NCI-H1417 treated with DMSO at 0.1 percent for 48 hours (cell line): ENCODE results near the gene P2RY1.

Source experiments
- DNase-seq: peaks from one replicate; lab custom pipeline; 2025; lab: John Stamatoyannopoulos, UW

P2RY1 gene

GRCh38 chr3:152834776-152835600 lies at the start of gene P2RY1:
TSS of gene P2RY1 (plus strand) at chr3:152835131. CDS start at chr3:152835783, 652 bp downstream.
- peak; percentile 62 for DNase-seq

DNA sequence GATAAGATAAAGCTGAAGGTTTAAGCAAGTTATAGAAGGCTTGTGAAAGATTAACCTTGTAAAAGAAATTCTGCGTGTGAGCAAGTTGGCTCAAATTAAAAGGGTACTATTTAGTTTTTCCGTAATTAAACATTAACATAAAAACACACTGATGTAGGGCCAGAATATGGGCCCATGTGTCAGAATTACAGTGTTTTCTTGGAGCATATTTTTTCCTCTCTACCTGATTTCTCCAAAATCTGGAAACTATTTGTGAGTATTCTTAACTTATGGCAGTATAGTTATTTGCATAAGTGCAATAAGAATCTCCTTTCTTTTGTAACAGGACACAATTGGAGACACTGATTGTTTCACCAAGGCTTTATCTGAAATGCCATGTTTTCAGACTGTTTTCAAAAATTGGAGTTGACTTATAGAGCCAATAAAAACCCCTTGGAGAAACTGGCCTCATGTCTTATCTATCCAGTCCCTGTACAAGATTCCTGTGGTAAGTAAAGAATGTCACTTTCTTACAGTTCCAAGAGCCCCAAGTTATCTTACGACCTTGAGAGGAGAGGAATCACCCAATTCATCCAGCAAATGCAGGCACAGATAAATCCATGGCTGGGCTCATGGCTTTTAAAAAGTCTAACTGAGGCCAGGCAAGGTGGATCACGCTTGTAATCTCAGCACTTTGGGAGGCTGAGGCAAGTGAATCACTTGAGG lies 47.8 kb upstream of the P2RY1 start:
- DNase-seq, result no peak

DNA sequence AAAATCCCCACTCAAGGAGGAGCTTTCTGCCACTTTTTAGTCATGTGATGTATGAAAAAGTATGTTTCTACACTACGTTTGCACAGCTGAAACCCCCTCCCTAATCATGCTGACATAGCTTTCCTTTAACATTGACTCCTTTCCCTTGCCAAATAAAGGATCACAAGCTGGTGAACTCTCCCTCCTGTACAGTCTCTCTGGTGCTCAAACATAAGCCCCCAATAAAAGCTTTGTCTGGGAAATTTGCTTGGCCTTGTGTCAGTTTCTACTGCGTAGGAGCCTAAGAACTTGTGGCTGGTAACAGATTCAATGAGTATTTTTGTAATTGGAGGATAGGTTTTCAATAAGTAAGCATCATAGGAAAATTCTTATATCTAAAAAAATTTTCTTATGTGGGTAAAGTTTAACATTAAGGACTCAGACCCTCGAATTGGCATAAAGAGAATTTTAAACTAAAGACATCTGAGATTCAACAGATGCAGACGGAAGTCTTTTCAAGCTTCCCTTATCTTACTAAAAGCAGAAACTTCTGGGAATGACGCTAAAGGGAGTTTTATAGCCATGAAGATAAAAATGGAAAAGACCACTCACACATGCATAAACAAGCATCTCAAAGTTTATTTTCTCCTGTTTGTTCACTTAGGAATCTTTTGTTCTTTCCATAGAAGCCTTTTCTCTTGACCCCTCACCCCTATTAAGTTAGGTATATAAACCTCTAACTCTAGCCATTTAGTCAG lies 44.1 kb upstream of the P2RY1 start:
- no peak for DNase-seq

- DNase-seq, result no peak
Observed at GRCh38 chr3:152793969-152794368, 41.0 kb upstream of the P2RY1 start.

DNA sequence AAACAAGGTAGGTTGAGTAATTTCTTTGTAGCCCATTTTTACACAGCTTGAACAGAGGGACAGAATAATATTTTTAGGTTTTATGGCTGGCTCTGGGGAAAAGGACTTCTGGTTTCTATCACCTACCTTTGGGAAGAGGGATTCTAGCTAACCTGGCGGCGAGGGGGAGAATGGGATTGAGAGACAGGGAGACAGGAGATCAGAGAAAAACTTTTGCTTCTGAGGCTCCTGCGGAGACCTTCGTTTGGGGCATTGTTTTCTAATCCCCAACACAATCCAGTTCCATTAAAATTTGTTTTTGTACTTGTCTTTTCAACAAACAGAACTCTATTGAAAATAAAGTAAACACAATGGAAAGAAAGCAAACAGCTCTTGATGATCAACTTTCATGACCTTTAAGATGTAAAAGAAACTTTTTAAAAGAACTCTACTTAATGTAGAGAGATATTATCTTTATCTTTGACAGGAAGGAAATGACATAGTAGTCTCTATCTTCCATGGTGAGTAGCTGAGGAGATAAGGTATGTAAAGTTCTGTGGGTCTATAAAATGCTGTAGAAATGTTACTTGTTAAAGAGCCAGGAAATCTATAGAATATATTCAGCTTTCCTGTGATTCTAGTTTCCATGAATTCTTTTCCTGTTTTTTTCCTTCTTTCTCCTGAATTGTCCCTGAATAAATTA lies 37.0 kb upstream of the P2RY1 start:
- DNase-seq, result no peak

DNA sequence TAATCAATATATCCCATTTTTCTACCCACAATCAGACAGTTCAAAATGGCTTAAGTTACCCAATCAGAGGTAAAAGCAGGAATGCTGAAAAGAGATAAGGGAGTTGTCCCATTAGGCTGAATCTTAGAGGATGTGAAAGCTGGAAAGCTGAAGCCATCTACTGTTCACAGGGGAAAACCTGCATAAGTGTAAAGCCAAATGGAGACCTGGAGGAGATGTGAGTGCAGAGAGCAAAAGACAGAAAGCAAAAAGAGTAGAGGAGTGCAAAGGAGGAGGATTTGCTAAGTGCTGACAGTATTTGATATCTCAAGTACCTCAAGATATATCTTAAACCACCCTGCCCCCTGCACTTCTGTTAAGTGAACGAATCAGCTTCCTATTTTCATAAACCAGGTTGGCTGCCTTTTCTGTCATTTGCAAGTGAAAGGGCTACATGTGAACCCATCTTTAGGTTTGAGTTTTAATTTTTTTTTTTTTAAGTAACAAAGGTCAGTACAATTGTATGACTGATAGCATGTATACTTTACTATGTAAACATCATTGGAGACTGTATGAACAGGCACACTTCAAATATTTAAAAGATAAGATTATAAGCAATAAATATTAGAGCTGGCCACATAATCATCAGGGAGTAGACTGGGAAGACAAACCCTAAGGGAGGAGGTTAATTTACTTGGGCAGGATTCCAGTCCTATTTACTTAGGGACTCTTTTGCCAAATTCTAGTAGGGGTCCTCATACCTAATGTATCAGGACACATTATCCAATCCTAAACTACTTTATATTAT lies 22.8 kb upstream of the P2RY1 start:
- DNase-seq, result no peak

- no peak for DNase-seq
Observed at GRCh38 chr3:152817400-152817799, 17.5 kb upstream of the P2RY1 start.

DNA sequence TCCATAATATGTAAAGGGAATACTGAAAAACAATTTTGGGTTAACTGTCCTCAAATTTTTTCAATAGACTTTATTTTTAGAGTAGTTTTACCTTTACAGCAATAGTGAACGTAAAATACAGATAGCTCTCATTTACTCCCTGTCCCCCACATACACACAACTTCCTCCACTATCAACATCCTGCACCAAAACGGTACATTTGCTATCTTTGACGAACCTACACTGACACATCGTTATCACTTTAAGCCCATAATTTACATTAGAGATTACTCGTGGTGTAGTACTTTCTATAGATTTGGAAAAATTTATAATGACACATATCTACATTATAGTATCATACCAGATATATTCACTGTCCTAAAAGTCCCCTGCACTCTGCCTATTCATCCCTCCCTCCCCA lies 16.9 kb upstream of the P2RY1 start:
- DNase-seq, result no peak

DNA sequence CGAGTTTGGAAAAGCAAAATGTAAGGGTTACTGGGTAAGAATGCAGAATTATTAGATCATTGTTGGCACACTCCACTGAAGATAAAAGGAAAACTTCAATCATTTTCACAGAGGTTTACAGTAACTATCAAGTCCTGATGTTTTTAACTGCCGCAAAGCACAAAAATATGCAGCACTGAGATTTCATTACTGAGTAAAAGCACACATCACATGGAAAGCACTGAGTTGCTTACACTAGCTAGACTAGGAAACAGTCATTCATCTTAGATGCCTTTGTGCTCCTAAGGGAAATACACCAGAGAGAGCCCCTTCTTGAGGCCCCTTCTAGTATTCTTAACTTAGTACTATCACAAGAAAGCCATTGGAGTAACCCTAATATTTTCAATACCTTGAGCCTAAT lies 11.8 kb upstream of the P2RY1 start:
- no peak for DNase-seq

GRCh38 chr3:152823781-152824180 lies 11.2 kb upstream of the P2RY1 start:
- DNase-seq, result no peak

DNA sequence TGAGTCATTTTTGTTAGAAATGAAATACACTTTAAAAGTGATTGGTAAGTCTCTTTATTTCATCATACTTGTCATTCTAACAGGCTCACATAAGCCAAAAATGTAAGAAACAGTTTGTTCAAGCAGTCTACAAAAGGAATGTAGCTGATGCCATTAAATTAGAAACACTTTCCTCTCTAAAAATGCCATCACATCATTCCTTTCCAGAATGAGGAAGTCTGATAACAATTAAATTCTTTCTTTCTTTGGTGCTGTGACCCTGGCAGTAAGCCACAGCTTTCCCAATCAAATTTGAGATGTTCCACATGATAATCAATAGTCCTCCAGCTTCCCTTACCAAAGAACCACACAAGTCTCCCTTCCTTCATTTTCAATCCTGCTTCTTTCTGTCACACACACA lies 9.4 kb upstream of the P2RY1 start:
- DNase-seq, result no peak

- no peak for DNase-seq
Observed at GRCh38 chr3:152826476-152826875, 8.5 kb upstream of the P2RY1 start.

DNA sequence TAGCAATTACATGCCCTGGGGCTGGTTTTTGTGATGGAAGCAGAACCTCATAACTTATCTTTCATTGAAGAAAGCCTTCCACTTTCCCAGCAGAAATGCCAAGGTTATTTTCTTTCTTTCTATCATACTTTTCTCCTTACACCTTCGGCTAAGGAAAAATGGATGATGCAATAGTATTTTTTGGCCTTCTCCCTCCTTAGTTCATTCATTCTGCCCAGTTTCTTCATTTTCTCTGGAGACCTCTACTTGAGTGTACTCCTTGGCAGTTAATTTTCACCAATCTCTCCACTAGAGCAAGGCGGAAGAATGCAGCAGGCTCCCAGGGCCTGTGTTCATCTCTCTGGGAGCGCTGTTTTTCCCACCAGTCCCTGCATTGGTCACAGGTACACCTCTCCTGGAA lies 7.6 kb upstream of the P2RY1 start:
- DNase-seq, result no peak

GRCh38 chr3:152828075-152828840 lies 6.7 kb upstream of the P2RY1 start:
- no peak for DNase-seq

GRCh38 chr3:152830245-152830644 lies 4.7 kb upstream of the P2RY1 start:
- no peak for DNase-seq

DNA sequence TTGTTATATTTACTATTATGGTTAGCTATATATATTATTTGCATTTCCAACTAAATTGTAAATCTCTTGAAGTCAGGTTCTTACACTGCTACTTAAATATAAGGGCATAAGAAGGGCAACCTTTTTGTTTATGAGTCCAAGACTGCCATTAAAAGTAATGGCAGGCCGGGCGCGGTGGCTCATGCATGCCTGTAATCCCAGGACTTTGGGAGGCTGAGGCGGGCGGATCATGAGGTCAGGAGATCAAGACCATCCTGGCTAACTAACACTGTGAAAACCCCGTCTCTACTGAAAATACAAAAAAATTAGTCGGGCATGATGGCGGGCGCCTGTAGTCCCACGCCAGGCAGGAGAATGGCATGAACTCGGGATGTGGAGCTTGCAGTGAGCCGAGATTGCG lies 2.9 kb upstream of the P2RY1 start:
- no peak for DNase-seq

DNA sequence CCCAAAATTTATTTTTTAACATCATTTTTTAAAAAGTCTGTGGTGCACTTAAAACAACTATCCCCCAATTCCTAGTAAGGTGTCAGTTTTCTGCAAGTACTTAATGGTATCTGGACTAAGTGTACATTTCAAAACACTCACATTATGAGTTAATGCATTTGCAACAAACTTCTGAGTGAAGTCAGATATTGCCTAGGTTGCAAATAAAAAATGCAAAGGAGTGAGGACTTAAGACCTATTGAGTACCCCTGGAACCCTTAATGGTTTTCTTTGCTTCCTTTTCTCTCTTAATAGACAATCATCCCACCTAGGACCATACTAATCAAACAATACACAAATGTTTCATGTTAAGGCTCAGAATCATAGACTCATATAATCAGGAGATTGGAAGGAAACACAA lies 1.8 kb upstream of the P2RY1 start:
- DNase-seq, result no peak

DNA sequence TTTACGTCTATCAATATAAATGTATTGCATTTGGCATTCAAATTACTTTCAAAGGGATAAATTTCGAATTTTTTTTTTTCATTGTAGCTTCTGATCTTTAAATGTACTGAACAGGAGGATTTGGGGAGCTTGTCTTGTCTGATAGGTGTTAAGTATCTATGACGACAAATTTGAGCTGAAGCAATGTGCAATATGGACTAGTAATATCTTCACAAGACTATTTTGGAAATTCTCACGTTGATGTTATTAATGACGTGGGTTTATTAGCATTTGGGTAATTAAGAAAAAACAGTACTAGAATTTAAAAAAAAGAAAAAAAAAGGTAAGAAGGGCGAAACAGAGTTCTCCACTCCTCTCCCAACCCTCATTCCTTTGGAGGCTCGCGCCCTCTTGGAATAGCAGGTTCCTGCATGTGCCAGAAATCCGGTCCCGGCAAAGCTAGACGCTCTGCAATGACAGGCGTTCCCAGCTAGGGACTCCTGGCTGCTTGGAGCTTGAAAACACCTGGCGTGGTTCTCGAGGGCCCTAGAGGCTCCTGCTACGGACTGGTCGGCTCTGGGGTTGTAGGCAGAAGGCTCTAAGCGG lies 648 bp upstream of the P2RY1 start:
- no peak for DNase-seq

DNA sequence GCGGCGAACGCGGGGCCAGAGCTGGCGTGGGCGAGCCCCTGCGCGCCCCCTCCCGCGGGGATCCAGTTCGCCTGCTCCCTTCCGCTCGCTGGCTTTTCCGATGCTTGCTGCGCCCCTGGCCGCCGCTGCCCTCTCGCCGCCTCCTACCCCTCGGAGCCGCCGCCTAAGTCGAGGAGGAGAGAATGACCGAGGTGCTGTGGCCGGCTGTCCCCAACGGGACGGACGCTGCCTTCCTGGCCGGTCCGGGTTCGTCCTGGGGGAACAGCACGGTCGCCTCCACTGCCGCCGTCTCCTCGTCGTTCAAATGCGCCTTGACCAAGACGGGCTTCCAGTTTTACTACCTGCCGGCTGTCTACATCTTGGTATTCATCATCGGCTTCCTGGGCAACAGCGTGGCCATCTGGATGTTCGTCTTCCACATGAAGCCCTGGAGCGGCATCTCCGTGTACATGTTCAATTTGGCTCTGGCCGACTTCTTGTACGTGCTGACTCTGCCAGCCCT lies 721 bp downstream of the P2RY1 start:
- DNase-seq, result no peak

- DNase-seq, result no peak
Observed at GRCh38 chr3:152836269-152836668, 1.3 kb downstream of the P2RY1 start.
